ENCODE results near the gene FAM210B. TPM values are rescaled to one million over a fixed set of nuclear protein-coding genes. Genes with fewer than 3 reads are reported as not detected.

Gene FAM210B
- total and polyA plus RNA-seq, 9 of the 15 experiments (the other 6 are each of a cell fraction or from before 2014, with no cell fraction given): 12.1 to 87.3 (median 47.6) TPM

GRCh38 chr20:56411759-56412472 is 53.1 kb downstream of the FAM210B start, which contains the start of gene CASS4 (continued):
- TF ChIP-seq TAF7 (tag; IDR thresholded peaks at IDR 0.05) (no peak), ZNF324 (CRISPR knock-in tag; IDR thresholded peaks at IDR 0.05) (no peak), ZNF407 (IDR thresholded peaks at IDR 0.05; ENCODE audit: low read depth) (no peak), CHD2 (IDR thresholded peaks at IDR 0.05; ENCODE audit: low read depth, low read length) (no peak), ELF4 (CRISPR knock-in tag; IDR thresholded peaks at IDR 0.05) (peak; percentile 64; the same call in 1 of the 2 replicates), ZBTB5 (IDR thresholded peaks at IDR 0.05) (0 out of 2 replicates have a peak, but pooled peaks have one; percentile 12), GTF2F1 (IDR thresholded peaks at IDR 0.05; ENCODE audit: low read depth, low read length) (0 out of 2 replicates have a peak, but pooled peaks have one; percentile 50), GTF3C2 (IDR thresholded peaks at IDR 0.05; ENCODE audit: borderline replicate concordance, extremely low read depth, insufficient read length) (no peak), ZNF384 (IDR thresholded peaks at IDR 0.05; ENCODE audit: low read depth, low read length) (peak; percentile 71), TBP (optimal IDR thresholded peaks at IDR 0.05; ENCODE audit: low read depth, low read length) (peak; percentile 97), TFAP4 (CRISPR knock-in tag; IDR thresholded peaks at IDR 0.05; ENCODE audit: borderline replicate concordance) (peak; percentile 82), KDM1A (IDR thresholded peaks at IDR 0.05) (peak; percentile 97)
